ENCODE measurements around the gene SLC4A3.
"Not testable (repeated sequence)": the region's sequence is repeated elsewhere in the genome, so short reads cannot be mapped to it uniquely, and the experiment has no call there.

SLC4A3 gene

GRCh38 chr2:219651656-219652055 is 24.2 kb downstream of the SLC4A3 start:
- not testable (repeated sequence) for ATAC-seq

- no peak for ATAC-seq
Measured at GRCh38 chr2:219656526-219656925, 29.1 kb downstream of the SLC4A3 start.

DNA sequence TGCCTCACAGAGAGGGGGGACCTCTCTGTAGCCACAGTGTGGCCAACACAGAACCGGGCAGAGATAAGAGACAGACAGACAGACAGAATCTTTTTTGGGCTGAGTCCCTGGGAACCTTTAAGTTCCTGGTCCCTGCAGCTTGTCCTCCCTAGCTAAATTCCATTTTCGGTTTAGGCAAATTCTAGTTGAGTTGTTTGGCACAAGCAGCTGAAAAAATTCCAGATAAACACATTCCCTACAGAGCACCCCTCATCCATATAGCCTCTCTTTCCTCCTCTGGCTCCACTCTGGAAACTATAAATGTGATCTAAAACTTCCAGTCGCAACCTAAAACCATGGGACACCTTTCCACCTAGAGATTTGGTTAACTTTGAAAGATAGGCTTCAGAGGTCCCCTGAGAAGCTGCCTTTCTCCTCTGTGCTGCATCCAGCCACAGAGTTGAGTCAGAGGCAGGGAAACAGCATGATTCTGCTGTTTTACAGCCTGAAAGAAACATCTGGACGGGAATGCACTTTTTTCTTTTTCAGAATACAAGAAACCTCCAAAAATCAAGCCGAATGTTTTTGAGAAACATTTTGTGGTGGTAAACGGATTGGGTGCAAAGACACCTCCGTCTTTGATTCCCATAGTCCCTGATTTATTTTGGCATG is 30.9 kb downstream of the SLC4A3 start:
- no peak for ATAC-seq

DNA sequence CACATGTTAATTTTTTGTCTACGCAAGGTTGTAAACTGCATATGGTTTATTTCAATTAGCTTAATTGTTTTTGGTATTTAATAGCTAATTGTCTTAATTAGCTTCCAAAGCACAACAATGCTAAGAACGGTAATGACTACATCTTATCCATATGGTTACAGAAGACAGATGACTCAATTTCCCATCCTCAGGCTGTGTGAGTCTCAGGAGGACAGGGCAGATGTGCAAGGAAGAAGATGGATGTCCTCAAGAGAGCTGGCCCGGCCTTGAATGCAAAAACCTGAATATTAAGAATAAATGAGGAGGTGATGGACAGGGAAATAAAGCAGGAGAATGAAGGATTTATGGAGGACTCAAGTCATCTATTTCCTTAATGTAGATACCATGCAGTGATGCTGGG is 31.4 kb downstream of the SLC4A3 start:
- ATAC-seq: no peak

DNA sequence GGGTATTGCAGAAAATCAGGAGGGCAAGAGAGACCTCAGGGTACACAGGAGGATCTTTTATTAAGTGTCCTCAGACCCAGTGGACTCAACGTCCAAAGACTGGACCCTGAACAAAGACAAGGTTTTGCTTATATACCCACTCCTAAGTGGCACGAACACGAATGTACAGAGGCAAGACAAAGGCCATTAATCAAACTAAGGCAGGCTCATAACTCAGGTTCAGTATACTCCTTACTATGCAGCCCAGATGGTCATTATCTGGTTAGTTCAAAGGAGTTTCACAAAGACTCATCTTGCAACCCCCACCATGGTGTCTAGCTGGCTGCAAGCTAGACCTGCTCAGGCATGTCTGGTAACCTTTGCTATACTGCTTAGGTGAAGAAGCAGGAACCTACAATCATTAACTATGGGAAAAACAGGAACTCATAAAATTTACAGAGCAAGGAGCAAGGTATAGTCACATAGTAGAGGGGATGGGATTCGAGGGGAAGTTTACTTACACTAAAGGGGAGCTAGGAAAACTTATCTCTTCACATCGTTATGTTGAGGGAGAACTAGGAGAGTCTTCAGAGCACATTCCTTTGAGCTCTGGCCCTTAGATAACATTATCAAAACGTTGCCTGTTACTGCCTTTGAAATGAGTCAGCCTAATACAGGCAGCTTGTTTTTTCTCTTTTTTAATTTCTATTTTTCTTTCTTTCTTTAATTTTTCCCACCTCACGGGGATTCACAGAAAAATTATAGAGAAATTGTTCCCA is 33.9 kb downstream of the SLC4A3 start:
- no peak for ATAC-seq

GRCh38 chr2:219661955-219662395 is 34.5 kb downstream of the SLC4A3 start:
- no peak for ATAC-seq

- no peak for ATAC-seq
Measured at GRCh38 chr2:219662566-219662965, 35.1 kb downstream of the SLC4A3 start.

GRCh38 chr2:219663116-219663762 is 35.8 kb downstream of the SLC4A3 start:
- no peak for ATAC-seq

DNA sequence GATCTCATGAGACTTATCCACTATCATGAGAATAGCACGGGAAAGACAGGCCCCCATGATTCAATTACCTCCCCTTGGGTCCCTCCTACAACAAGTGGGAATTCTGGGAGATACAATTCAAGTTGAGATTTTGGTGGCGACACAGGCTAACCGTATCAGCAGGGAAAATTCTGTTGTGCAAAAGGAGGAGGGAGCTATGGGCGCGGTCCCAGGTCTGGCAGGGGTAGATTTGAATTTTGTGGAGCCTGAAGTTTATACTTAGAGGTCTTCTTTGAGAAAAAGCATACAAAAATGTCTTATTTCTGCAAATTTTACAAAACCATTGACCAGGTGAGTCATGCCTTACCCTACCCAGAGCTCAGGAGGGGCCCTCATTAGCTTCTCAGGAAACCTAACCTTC is 36.6 kb downstream of the SLC4A3 start:
- ATAC-seq: no peak

DNA sequence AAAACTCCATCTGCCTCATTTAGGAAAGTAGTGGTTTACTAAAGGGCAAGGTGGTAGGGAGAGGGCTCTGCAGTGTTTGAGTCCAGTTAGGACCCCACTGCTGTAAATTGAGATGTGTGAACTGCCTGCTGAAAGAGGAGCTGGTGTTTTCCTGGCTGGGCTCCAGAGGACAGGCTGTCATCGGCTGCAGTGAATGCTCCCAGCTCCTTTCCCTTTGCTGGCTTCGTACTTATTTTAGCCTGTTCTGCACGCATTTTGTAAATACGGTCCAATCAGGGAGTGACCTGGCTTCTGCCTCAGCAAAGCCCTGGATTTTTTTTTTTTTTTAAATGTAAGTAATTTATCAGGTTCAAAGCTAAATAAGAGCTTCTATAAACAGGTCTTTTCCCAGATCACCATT is 37.5 kb downstream of the SLC4A3 start:
- ATAC-seq: no peak

- ATAC-seq: no peak
Measured at GRCh38 chr2:219665926-219666325, 38.5 kb downstream of the SLC4A3 start.

- ATAC-seq: no peak
Measured at GRCh38 chr2:219668316-219668715, 40.9 kb downstream of the SLC4A3 start.

GRCh38 chr2:219670386-219670785 is 43.0 kb downstream of the SLC4A3 start:
- ATAC-seq: no peak

DNA sequence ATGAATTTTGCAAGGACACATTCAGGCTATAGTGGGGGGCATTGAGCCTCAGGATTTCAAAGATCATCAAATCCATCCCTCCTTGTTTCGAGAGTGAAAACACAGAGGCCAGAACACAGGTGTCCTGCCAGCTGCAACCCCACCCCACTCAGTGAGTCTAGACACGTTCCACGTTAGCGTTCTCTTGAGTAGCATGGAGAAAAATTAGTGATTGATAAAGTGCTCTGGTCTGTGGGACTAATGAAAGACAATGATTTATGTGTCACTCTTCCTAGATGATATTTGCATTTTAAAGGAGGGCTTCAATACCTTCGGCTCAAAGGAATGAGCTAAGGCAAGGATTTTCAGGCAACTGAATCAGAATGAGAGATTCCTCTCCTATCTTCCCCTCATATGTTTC is 43.8 kb downstream of the SLC4A3 start:
- ATAC-seq: no peak

DNA sequence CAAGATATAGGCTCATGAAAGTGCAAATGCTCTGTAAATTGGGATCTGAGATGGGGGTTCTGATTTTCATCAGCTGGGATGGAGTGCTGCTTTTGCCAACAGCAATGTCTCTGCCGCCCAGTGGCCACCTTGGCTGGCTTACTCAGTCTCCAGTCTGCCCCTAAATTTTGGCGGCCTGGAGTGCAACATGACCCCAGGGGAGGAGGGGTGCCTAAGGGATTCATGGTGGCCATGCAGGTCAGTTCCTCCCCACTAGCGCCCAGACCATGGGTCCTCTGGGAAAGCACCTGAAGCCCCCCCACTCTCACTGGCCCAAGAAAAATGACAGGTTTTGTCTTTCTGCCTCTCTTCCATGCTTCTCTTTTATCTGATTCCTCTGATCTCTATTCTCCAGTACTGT is 45.0 kb downstream of the SLC4A3 start:
- ATAC-seq: no peak

GRCh38 chr2:219675221-219675620 is 47.8 kb downstream of the SLC4A3 start:
- ATAC-seq: no peak

- ATAC-seq: no peak
Measured at GRCh38 chr2:219676586-219676985, 49.2 kb downstream of the SLC4A3 start.

- ATAC-seq: no peak
Measured at GRCh38 chr2:219679041-219679440, 51.6 kb downstream of the SLC4A3 start.

DNA sequence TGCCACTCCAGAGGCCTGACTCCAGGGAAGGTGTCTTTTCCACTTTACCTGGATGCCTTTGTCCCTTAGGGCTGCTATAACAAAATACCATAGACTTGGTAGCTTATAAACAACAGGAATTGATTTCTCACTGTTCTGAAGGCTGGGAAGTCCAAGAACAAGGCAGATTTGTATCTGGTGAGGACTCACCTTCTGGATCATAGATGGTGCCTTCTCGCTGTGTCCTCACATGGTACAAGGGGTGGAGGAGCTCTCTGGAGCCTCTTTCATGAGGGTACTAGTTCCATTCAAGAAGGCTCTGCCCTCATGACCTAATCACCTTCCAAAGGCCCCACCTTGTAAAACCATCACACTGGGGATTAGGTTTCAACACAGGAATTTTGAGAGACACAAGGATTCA is 52.1 kb downstream of the SLC4A3 start:
- ATAC-seq: no peak

GRCh38 chr2:219680958-219681693 is 53.7 kb downstream of the SLC4A3 start:
- ATAC-seq: no peak

GRCh38 chr2:219681694-219682300 is 54.4 kb downstream of the SLC4A3 start:
- ATAC-seq: no peak

DNA sequence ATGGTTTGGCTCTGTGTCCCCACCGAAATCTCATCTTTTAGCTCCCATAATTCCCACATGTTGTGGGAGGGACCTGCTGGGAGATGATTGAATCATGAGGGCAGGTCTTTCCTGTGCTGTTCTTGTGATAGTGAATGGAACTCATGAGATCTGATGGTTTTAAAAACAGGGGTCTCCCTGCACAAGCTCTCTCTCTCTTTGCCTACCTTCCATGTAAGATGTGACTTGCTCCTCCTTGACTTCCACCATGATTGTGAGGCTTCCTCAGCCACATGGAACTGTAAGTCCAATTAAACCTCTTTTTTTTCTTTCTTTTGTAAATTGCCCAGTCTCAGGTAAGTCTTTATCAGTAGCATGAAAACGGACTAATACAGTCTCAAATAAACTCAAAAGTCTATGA is 56.0 kb downstream of the SLC4A3 start:
- not testable (repeated sequence) for ATAC-seq
